HG02852 (cell line): ENCODE results near the gene RNU6-9.

Experiments used
- ATAC-seq: cut with Tn5 transposase; IDR thresholded peaks from one replicate; pipeline ENCODE4 v1.9.1; 2021; ENCODE audit warnings: mild to moderate bottlenecking, moderate library complexity; ENCODE audit not compliant: unreplicated experiment

RNU6-9 gene

DNA sequence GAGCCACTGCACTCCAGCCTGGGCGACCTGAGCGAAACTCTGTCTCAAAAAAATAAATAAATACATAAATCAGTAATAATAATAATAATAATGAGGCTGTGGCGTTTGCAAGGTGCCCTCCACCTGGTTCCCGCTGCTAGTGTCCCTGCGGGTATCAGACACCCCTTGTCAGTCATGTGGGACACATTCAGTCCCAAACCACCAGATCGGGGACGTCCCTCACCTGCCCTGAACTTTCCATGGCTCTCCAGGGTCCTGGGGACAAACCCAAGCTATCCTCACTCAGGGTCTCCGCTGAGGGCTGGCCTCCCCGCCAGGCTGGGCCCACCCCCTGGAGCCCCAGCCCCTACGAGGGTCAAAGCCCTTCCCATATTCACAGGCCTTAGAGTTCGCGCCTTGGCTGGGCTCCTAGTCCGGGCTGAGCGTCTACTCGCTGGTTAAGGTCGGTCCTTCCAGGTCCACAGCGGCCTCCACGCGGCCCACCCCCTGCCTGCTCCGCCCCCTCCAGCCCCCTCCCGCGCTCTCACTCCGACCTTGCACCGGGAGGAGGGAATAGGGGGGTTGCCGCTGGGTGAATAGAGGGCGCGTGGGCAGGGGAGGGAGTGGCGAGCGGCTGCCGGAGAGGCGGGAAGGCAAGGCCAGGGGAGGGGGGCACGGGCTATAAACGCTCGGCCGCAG, 23.5 kb downstream of the RNU6-9 start:
- ATAC-seq: no peak

DNA sequence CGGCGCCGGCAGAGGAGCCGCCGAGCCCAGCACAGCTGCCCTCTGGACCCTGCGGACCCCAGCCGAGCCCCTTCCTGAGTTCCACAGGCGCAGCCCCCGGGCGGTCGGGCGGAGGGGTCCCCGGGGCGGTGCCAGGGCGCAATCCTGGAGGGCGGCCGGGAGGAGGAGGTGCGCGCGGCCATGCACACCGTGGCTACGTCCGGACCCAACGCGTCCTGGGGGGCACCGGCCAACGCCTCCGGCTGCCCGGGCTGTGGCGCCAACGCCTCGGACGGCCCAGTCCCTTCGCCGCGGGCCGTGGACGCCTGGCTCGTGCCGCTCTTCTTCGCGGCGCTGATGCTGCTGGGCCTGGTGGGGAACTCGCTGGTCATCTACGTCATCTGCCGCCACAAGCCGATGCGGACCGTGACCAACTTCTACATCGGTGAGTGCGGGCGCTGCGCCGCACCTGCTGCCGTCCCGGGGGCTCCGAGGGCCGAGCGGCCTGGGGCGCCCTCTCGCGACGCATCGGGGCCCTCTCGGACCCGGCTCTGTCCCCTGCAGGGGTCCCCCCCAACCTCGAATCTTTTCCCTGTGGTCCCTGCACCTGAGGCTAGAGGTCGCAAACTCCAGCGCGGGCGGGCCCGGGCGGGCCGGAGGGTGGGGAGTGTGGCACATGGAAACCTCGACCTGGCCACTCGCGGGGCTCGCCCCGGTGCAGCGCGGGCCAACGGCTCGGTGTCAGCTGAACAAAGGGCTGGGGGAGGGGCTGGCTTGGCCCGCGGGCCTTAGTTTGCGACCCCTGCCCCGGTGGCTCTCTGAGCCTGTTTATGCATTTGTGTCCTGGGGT, 24.3 kb downstream of the RNU6-9 start, which contains the start of gene KISS1R:
KISS1R (plus strand) TSS at position 11 of the 829 bp plus-strand sequence; CDS start at position 181, 170 bp downstream.
- ATAC-seq: no peak

DNA sequence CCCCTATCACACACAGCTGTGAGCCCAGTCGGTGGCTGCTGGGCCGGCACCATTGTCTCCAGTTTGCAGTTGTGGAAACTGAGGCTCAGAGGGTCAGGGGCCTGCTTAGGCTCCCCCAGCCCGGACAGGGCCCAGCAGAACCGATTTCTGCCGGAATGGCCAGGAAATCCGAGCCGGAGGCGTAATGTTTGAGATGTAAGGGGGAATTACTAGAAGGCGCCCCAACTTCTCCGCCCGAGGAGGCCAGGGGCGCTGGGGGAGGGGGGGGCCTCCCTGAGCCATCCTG, 24.8 kb downstream of the RNU6-9 start:
- ATAC-seq: no peak

DNA sequence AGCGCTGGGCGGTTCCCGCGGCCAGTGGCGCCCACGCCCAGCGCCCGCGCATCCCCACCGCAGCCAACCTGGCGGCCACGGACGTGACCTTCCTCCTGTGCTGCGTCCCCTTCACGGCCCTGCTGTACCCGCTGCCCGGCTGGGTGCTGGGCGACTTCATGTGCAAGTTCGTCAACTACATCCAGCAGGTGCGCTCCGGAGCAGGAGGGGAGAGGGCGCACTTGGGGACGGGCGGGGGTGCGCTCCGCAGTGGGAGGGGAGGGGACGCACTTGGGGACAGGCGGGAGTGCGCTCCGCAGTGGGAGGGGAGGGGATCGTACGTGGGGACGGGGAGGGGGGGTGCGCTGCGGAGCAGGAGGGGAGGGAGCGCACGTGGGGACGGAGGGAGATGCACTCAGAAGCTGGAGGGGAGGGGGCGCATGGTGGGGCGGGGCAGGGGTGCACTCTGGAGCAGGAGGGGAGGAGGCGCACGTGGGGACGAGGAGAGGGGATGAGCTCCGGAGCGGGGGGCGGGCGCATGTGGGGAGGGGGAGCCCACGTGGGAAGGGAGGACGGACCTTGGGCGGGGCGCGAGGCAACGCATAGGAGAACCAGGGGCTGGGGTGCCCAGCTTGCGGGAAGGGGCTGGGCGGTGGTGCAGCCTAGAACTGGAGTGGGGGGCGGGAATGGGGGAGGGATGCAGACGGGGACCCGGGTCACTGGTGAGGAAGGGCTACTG, 25.4 kb downstream of the RNU6-9 start:
- ATAC-seq: no peak

DNA sequence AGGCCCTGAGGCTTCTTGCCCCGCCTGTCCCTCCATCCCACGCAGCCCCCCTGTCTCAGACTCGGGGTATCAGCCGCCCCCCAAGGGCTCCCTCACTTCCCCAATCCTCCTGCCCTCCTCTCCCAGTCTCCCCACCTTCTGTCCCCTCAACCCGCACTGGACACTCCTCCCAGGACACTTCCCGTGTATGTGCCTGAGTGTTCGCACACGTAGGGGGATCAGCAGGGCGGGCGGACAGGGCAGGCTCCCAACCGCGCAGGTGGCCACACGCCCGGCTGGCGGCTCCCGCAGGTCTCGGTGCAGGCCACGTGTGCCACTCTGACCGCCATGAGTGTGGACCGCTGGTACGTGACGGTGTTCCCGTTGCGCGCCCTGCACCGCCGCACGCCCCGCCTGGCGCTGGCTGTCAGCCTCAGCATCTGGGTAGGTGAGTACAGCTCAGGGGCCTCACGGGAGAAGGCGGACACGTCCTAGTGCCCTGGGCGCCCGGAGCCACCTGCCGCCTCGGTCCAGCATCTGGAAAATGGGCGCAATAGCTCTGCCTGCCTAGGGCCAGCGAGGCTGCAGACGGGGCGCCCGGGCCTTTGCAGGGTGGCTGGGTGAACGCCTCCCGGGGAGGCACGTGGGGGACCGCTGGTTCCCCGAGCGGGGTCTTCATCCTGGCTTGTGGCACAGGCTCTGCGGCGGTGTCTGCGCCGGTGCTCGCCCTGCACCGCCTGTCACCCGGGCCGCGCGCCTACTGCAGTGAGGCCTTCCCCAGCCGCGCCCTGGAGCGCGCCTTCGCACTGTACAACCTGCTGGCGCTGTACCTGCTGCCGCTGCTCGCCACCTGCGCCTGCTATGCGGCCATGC, 26.1 kb downstream of the RNU6-9 start:
- ATAC-seq: no peak

DNA sequence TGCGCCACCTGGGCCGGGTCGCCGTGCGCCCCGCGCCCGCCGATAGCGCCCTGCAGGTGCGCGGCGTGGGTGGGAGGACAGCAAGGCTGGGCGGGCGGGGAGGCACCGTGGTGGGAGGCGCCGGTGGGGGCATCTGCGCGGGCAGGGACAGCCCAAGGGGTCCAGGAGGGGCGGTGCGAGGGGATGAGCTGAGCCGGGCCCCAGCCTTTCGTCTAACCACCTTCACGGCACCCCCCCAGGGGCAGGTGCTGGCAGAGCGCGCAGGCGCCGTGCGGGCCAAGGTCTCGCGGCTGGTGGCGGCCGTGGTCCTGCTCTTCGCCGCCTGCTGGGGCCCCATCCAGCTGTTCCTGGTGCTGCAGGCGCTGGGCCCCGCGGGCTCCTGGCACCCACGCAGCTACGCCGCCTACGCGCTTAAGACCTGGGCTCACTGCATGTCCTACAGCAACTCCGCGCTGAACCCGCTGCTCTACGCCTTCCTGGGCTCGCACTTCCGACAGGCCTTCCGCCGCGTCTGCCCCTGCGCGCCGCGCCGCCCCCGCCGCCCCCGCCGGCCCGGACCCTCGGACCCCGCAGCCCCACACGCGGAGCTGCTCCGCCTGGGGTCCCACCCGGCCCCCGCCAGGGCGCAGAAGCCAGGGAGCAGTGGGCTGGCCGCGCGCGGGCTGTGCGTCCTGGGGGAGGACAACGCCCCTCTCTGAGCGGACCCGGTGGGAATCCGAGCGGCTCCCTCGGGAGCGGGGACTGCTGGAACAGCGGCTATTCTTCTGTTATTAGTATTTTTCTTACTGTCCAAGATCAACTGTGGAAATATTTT, 27.0 kb downstream of the RNU6-9 start:
- ATAC-seq: no peak

DNA sequence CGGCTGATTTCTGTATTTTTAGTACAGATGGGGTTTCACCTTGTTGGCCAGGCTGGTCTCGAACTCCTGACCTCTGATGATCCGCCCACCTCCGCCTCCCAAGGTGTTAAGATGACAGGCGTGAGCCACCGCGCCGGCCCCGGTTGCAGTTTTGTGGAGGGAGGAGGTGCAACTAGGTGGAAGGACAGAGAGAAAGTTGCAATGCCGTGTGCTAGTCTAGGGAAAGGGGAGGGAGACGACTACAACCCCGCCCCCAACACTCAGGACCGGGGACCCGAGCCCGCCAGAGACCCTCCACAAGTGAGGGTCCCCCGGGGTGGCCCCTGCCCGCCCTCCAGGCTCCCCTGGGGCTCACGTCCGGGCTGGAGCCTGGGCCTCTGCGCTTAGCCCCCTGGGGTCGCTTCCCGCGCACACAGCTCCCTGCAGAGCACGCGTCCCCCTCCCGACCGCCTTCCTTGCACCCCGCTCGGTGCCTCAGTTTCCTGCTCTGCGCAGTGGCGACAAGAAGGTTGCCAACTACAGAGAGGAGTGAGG, 31.3 kb downstream of the RNU6-9 start:
- no peak for ATAC-seq

DNA sequence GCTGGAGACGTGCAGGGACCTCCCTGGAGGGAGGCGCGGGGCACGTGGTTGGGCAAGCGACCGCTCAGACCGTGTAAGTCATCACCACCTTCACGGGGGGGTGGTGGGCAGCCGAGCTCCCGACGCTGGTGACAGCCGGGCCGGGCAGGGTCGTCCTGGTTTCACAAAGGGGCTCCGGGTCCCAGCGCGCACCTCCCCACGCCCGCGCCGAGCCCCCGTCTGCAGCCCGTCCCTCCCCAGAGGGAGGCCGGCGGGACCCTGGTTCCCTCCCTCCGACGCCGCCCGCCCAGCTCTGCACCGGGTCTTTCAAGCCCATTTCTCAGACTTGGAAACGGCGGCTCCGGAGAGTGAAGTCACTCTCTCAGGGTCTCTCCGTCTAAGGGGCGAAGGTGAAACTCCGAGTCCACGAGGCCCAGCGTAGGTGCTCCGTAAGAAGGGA, 31.8 kb downstream of the RNU6-9 start:
- peak; percentile 48 for ATAC-seq

DNA sequence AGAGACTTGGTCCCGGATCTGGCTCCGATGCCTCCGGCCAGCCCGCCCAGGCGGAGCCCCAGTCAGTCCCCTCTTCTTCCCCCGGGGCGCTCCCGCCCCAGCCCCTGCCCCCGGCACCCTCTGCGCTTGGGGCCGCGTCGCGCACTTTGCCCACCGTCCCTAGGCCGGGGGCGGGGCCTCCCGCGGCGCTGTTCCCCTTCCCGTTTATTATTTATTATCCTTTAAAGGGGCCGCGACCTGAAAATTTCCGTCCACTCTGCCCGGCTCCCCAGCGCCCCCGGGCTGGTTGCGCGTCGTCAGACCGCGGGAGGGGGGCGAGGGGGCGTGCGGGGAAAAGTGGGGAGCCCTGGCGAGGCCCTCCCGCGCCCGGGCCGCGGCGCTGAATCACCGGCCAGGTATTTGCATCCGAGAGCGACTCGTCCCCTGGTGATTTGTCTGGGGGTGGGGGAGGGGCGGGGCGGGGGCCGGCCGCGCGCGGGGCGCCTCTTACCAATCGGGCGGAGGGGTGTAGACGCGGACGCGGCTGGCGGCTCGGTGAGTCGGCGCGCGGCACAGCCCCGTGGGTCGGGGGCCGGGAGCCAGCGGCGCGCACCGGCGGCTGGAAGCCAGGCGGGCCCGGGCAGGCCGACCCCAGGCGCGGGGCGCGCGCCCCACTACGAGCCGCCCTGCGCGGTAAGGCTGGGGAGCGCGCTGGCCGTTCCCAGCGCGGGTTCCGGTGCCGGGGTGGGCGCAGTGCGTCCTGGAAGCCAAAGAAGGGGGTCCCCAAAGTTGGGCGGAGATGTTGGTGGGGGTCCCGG, 32.4 kb downstream of the RNU6-9 start, which contains the start of gene ARID3A:
ARID3A (plus strand) TSS at position 510 of the 797 bp plus-strand sequence. CDS start 3,494 bp downstream, outside the sequence.
- ATAC-seq: peak; percentile 56

DNA sequence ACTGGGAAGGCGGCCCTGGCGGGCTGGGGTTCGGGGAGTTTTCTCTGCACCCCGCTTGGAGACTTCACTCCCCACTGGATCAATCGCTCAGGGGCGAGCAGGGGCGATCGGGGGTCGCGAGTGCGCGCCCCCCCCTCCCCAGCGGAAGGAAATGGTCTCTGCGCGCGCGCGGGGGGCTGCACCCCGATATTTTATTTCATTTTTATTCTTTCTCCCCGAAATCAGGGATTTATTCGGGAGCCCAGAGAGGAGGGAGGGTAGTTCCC, 33.0 kb downstream of the RNU6-9 start:
- no peak for ATAC-seq

DNA sequence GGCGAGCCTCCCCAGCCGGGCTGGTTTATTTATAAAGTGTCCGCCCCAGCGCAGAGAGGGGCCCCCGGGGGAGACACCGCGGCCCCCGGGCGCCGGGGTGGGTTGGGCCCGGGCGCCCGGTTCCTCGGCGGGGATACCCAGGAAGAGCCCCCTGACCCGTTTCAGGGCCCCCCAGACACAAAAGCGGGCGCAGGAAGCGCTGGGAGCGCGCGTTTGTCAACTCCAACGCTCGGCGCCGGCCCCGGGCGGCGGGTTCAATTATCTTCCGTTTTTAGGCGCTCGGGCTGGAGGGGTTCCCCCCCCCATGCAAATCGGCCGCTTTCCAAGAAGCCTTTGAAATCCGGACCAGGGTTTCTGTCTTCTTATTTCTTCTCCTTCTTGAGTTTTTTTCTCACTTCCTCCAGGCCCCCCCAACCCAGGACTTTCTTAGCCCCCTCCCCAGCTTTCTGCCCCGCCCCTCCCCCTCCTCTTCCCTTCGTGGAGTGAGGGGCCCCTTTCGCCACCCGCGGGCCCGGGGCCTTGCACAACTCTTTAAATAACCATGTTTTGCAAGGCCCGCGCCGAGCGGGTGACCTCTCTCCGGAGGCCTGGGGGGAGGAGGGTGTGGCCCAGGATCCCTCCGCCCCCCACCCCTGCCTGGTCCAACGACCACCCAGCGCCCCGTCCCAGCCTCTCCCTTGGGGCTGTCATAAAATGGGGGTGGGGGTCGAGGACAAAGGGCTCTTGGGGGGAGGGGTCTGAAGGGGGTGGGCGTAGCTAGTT, 33.5 kb downstream of the RNU6-9 start:
- no peak for ATAC-seq

DNA sequence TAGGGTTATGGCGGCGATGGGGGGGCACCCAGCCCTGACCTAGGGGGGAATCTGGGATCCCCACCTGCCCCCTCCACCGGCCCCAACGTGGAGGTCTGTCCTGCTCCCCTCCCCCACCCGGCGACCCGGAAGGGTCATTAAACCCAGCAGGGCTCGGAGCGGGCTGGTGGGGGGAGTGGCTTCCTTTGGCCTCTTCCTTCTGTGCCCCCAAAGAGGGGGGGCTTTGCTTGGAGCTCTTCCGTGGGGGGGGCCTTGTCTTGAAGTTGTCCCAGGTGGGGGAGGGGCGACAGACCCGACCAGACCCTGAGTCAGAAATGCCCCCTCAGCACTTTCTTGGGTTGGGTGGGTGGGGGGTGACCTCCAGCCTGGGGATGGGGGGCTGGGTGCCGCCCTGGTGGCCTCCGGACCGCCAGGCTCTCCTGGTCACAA, 34.1 kb downstream of the RNU6-9 start:
- no peak for ATAC-seq

DNA sequence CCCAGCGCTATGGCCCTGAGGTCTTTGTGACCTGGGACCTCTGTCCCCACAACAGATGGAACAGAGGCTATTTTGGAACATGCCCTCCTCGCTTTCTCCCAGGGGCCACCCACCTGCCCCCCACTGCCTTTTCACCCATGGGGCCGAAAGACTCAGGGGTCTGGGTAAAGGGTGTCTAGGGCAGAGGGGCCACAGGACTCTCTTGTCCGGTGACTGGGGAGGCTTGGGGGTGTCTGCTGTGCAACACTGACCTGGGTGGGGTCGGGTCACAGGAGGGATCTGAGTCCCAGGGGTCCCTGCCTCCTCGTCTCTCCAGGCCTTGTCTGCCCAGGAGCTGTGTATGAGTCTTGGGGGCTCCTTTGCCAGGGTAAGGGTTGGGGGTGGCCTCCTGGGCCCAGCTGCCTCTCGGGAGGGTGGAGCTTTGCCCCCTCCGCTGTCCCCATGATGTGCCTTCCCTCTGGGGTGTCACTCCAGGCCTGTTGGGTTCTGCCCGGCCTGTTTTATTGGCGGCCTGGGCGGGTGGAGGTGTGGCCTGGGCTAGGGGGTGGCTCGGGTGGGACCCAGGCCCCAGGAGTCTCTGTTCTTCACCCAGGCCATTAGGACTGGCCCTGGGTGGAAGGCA, 34.6 kb downstream of the RNU6-9 start:
- no peak for ATAC-seq

DNA sequence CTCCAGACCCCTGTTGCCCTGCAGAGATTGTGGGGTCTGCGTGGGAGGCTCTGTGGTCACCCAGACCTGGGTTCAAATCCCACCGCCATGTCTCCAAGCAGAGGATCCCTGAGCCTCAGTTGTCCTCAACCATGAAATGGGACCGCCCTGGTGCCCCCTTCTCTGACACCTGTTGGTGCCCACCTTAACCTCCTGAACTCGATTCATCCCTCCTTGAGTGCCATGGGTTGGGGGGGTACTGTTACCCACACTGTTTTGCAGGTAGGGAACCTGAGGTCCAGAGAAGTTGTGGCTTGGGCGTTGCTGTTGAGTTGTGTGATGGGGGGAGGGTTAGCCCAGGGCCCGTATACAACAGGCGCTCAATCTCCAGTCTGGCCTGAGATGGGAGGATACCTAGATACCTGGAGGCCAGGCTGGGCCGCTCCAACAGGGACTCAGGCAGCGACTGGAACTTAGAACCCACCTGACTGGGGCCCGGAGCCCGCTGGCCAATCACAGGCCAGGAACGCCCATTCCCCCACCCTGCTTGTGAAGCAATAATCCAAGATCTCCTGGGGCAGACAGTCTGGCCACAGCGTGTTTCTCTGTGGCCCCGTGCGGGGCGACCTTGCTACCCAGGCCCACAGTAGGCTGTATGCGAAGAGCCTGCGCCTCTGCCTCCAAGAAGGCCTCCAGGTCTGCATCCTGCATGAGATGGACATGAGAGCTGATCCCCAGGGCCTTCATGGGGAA, 35.4 kb downstream of the RNU6-9 start:
- ATAC-seq: no peak

DNA sequence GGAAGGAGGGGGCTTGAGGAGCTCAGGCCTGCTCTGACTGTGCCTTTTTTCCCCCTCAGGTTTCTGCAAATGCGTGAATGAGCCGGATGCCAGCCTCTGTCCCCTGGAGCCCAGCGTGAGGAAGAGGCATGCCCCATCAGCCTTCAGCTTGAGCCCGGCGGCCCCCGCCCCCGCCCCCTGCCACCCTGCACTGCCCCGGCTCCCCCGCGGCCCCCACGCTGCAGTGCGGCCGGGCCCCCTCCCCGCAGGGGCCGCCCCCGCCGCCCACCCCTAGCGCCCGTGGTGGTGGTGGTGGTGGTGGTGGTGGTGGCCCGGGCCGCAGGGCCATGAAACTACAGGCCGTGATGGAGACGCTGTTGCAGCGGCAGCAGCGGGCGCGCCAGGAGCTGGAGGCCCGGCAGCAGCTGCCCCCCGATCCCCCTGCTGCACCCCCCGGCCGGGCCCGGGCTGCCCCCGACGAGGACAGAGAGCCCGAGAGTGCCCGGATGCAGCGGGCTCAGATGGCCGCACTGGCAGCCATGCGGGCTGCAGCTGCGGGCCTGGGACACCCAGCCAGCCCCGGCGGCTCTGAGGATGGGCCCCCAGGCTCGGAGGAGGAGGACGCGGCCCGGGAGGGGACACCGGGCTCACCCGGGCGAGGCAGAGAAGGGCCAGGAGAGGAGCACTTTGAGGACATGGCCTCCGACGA, 36.1 kb downstream of the RNU6-9 start:
- no peak for ATAC-seq

DNA sequence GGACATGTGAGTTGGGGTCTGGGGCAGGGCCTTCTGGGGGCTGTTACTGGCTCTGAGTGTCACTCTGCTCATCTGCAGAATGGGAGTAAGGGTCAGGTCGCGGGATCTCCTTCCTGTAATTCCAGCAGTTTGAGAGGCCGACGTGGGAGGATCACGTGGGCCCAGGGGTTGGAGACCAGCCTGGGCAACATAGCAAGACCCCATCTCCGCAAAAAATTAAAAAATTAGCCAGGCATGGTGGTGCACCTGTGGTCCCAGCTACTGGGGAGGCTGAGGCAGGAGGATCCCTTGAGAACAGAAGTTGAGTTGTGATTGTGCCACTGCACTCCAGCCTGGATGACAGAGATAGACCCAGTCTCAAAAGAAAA, 36.6 kb downstream of the RNU6-9 start:
- ATAC-seq: no peak
